Neutrophil (primary cell): ENCODE results near the gene PTPRN2.

Experiments
- H3K27ac ChIP-seq: fragments of 200-600 bp; sonication (generic); 2 replicates; pipeline ENCODE4 v1.5.1; 2016; ENCODE audit warnings: mild to moderate bottlenecking, moderate library complexity
- H3K27me3 ChIP-seq: fragments of 200-600 bp; sonication (generic); 2 replicates; pipeline ENCODE4 v1.6.0; 2016; ENCODE audit warnings: mild to moderate bottlenecking
- H3K36me3 ChIP-seq: fragments of 200-600 bp; sonication (generic); 2 replicates; pipeline ENCODE4 v1.5.1; 2017
- H3K4me1 ChIP-seq, 2 experiments: fragments of 200-600 bp in 1 of 2; sonication (generic) in 1 of 2; 1 replicate in 1 of 2; 2 replicates in 1 of 2; pipeline versions ENCODE4 v1.5.1 to v1.6.1; 2013 to 2016; ENCODE audit warnings: low read depth in 1 of 2, low read length in 1 of 2, mild to moderate bottlenecking in 1 of 2, moderate library complexity in 1 of 2; ENCODE audit not compliant: control insufficient read depth in 1 of 2, insufficient read depth in 1 of 2
- H3K4me3 ChIP-seq, 2 experiments: fragments of 200-600 bp in 1 of 2; sonication (generic) in 1 of 2; 1 replicate in 1 of 2; 2 replicates in 1 of 2; pipeline ENCODE4 v1.5.1; 2013 to 2016; ENCODE audit warnings: low read depth in 1 of 2, low read length in 1 of 2, mild to moderate bottlenecking in 1 of 2, moderate library complexity in 1 of 2
- H3K9me3 ChIP-seq: fragments of 200-600 bp; sonication (generic); 2 replicates; pipeline ENCODE4 v1.5.1; 2016
- TF ChIP-seq, protein P1 (sequence below): fragments of 200-600 bp; sonication (generic); IDR thresholded peaks from 2 replicates; pipeline ENCODE4 v1.5.1; 2016; ENCODE audit warnings: antibody characterized with exemption

The PTPRN2 gene

DNA sequence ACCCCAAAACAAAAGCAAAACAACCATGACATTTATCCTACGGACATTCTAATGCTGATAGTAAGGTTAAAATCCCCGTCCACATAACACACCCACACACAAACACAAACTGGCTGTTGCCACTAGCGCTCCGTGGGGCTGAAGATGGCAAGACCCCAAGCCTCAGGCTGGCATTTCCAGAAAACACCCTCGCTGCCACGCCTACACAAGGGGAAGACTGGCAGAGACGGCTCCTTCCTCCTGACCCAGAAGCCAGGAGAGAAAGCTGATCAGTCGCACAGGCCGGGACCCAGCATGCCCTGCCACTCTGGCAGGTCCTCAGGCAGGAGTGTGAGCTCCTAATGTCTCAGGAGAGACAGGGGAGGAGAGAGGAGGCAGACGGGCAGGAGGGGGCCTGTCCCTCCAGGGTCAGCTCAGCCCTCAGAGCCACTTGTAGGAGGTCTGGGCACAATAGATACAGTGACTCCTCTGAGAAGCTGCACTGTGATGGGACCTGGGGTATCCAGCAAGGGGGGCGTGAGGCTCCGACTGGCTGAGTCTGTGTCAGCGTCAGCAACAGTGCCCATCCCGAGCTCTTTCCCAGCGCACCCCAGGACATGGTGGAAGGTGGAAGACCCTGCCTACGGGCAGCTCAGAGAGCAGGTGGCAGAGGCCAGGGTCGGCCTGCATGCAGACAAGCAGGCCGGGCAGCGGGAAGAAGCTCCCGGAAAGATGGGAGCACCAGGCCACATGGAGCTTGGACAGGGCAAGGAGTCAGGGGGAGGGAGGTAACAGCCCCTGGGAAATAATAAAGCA, 326.9 kb downstream of the PTPRN2 start:
- Histone ChIP-seq H3K36me3 (no peaks in the 10 kb centered on the region), H3K4me3 (no peak overlapping the region), H3K4me1 (no peaks in the 10 kb centered on the region), H3K9me3 (no peaks in the 10 kb centered on the region), H3K27me3 (no peaks in the 10 kb centered on the region), H3K27ac (no peak overlapping the region)
- TF ChIP-seq, protein P1, sequence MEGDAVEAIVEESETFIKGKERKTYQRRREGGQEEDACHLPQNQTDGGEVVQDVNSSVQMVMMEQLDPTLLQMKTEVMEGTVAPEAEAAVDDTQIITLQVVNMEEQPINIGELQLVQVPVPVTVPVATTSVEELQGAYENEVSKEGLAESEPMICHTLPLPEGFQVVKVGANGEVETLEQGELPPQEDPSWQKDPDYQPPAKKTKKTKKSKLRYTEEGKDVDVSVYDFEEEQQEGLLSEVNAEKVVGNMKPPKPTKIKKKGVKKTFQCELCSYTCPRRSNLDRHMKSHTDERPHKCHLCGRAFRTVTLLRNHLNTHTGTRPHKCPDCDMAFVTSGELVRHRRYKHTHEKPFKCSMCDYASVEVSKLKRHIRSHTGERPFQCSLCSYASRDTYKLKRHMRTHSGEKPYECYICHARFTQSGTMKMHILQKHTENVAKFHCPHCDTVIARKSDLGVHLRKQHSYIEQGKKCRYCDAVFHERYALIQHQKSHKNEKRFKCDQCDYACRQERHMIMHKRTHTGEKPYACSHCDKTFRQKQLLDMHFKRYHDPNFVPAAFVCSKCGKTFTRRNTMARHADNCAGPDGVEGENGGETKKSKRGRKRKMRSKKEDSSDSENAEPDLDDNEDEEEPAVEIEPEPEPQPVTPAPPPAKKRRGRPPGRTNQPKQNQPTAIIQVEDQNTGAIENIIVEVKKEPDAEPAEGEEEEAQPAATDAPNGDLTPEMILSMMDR: no peak

GRCh38 chr7:158259671-158260418, 327.8 kb downstream of the PTPRN2 start:
- Histone ChIP-seq H3K36me3 (no peaks in the 10 kb centered on the region), H3K27ac (no peak overlapping the region), H3K9me3 (no peaks in the 10 kb centered on the region), H3K4me3 (no peak overlapping the region), H3K4me1 (no peaks in the 10 kb centered on the region), H3K27me3 (no peaks in the 10 kb centered on the region)
- TF ChIP-seq, protein P1: no peak

DNA sequence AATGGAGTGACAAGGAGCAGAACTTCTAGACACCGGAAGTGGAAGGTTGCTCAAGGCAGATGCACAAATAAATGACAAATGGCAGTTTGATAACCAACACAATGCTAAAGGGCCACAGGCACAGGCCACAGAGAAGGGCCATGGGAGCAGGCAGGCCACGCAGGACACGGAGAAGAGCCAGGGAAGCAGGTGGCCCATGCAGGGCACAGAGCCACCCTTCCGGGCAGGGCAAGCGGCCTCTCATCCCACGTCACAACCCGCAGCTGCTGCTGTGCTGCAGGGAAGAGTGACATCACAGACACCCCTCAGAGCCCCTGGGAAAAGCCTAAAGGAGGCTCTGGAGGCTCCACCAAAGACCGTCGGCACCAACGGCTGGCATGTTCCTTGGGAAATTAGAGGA, 328.5 kb downstream of the PTPRN2 start:
- Histone ChIP-seq H3K27ac (no peak overlapping the region), H3K27me3 (no peaks in the 10 kb centered on the region), H3K4me1 (no peaks in the 10 kb centered on the region), H3K36me3 (no peaks in the 10 kb centered on the region), H3K9me3 (no peaks in the 10 kb centered on the region), H3K4me3 (no peak overlapping the region)
- TF ChIP-seq, protein P1: no peak

DNA sequence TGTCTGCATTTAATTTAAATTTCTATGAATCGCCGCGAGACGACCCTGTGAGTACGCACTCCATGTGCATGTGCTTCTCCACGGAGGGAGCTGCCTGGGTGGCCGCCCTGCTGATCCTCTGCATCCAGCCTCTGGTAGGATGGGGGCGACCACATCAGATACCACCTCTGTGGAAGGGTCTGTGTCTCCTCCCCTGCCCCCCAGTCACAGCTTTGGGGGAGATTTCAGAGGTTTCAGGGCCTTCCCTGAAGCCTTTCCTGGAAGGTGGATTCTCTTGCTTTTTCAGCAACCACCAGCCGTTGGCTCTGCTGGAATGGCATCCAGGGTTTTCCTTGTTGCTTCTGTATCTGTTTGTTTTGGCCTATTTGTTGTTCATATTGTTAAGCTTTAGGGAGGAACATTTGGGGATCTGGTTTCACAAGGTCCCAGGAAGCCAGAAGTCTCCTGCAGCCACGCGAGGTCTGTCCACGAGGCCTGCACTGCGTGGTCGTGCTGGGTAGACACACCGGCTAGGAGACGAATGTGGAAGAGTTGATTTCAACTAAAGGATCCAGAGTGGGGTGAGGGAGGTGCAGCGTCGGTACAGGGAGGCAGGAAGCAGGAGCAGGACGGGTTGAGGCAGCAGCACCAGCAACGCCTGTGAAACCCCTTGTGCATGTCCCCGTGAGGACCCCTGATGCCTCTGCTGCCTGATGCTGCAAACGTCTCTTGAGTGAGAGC, 329.1 kb downstream of the PTPRN2 start:
- Histone ChIP-seq H3K4me3 (no peak overlapping the region), H3K27me3 (no peaks in the 10 kb centered on the region), H3K9me3 (no peaks in the 10 kb centered on the region), H3K4me1 (no peaks in the 10 kb centered on the region), H3K27ac (no peak overlapping the region), H3K36me3 (no peaks in the 10 kb centered on the region)
- TF ChIP-seq, protein P1: no peak

DNA sequence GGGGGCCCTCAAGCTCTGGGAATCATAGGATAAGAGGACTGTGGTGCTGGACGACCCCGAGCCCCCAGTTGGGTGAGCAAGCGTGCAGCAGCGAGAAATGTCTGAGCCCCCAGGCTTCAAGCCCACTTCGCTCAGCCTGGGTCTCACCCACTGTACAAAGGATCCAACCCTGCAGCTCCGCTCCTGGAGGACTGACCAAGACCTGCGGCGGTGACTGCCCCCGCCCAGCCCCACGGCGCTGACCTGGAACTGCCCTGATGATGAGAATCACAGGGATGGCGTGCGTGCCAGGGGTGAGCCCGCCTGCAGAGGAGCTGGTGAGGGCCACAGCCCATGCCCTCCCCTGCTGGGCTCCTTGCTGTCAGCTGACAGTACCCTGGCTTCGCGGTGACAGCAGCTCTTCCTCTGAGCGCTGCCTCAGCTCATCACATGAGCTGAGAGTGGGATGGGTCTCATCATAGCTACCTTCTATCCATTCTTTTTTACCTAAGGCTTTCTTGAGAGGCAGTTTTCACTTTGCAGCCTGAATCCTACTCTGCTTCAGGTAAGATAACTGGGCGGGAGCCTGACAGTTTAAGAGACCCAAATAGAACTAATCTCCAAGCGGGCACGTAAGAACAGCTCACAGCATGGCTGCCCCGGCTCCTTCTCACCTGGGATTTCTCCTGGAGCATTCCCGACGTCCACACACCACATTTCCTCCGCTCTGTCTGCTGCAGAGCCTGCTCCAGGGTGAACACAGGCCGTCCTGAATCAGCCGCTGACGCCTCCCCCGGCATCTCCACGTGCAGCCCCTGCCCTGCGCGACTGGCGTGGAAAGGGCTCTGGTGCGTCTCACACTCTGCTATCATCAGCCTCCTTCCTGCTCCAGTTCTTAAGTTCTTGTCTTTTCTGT, 329.9 kb downstream of the PTPRN2 start:
- H3K36me3 ChIP-seq: no peaks in the 10 kb centered on the region
- no peaks in the 10 kb centered on the region for H3K4me1 ChIP-seq
- TF ChIP-seq, protein P1: no peak
- no peak overlapping the region for H3K27ac ChIP-seq
- no peak overlapping the region for H3K4me3 ChIP-seq
- H3K9me3 ChIP-seq: no peaks in the 10 kb centered on the region
- no peaks in the 10 kb centered on the region for H3K27me3 ChIP-seq
